Measurements from ENCODE around the gene CYB561.

CYB561 gene

GRCh38 chr17:63412234-63412633, 33.9 kb downstream of the CYB561 start:
- DNase-seq (ENCODE audit: low read depth in 2 of 2), result no peak

GRCh38 chr17:63407741-63408330, 38.3 kb downstream of the CYB561 start:
- DNase-seq (ENCODE audit: low read depth in 2 of 2), result no peak

GRCh38 chr17:63406689-63407330, 39.3 kb downstream of the CYB561 start:
- DNase-seq (ENCODE audit: low read depth in 2 of 2), result peak in 1 of 2 donors; percentile 37

- no peak for DNase-seq (ENCODE audit: low read depth in 2 of 2)
These were observed 40.3 kb downstream of the CYB561 start for GRCh38 chr17:63405741-63406261.

- no peak for DNase-seq (ENCODE audit: low read depth in 2 of 2)
These were observed 41.1 kb downstream of the CYB561 start for GRCh38 chr17:63405020-63405419.

GRCh38 chr17:63402431-63403212, 43.5 kb downstream of the CYB561 start:
- DNase-seq (ENCODE audit: low read depth in 2 of 2), result no peak

GRCh38 chr17:63399856-63400255, 46.2 kb downstream of the CYB561 start:
- DNase-seq (ENCODE audit: low read depth in 2 of 2), result no peak

GRCh38 chr17:63399316-63399715, 46.8 kb downstream of the CYB561 start:
- no peak for DNase-seq (ENCODE audit: low read depth in 2 of 2)

- DNase-seq (ENCODE audit: low read depth in 2 of 2), result no peak
These were observed 47.4 kb downstream of the CYB561 start for GRCh38 chr17:63398680-63399079.

GRCh38 chr17:63395075-63395805, 50.9 kb downstream of the CYB561 start:
- no peak for DNase-seq (ENCODE audit: low read depth in 2 of 2)

- no peak for DNase-seq (ENCODE audit: low read depth in 2 of 2)
These were observed 56.0 kb downstream of the CYB561 start for GRCh38 chr17:63390090-63390489.

- no peak for DNase-seq (ENCODE audit: low read depth in 2 of 2)
These were observed 58.3 kb downstream of the CYB561 start for GRCh38 chr17:63387656-63388340.

- no peak for DNase-seq (ENCODE audit: low read depth in 2 of 2)
These were observed 63.3 kb downstream of the CYB561 start for GRCh38 chr17:63382826-63383225.

Measured in stimulated activated CD8-positive, alpha-beta memory T cell treated with anti-CD3 and anti-CD28 coated beads, Interleukin-15, amount 100 ng/mL, for 4 hours (primary cell).